Measurements from ENCODE around the gene ZCCHC24.

Gene ZCCHC24

GRCh38 chr10:79445161-79445976, at the start of gene ZCCHC24:
Gene ZCCHC24, minus strand, starts transcription at chr10:79445624. Its CDS starts 184 bp downstream, at chr10:79445440.
- DNase-seq, result peak; percentile 99

GRCh38 chr10:79493806-79494205, 48.4 kb upstream of the ZCCHC24 start:
- no peak for DNase-seq

DNA sequence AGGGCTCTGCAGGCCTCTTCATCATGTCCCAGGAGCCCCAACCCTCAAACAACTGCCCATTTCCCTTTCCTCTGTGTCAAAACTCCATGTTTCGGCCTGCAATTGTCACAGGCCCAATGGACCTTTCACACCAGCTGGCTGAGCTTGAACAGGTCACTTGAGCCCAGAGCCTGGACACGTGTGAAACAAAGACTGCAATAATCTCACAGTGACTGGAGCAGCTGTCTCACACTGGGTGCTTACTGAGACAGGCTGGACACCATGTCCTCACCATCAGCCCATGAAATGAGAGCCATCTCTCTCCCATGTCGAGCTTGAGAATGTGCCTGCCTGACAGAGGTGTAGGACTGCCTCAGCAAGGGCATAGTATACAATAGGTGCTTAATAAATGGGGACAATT, 47.4 kb upstream of the ZCCHC24 start:
- no peak for DNase-seq

DNA sequence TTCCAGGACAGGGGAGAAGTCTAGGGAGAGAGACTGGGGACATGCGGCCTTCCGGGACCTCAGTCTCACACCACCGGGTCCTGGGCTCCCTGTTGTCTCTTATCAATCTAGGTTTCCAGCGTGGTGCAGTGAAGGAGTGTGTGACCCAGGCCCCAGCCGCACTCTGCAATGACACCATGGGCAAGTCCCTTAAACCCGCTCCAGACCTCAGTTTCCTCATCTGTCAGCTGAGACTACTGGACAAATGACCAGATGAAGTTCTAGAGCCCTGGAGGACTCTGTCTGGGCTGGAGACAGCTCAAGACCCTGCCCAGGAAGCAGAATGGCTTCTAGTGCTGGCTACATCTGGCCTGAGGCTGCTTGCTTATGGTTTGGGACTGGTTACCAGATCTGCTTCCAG, 46.8 kb upstream of the ZCCHC24 start:
- no peak for DNase-seq

DNA sequence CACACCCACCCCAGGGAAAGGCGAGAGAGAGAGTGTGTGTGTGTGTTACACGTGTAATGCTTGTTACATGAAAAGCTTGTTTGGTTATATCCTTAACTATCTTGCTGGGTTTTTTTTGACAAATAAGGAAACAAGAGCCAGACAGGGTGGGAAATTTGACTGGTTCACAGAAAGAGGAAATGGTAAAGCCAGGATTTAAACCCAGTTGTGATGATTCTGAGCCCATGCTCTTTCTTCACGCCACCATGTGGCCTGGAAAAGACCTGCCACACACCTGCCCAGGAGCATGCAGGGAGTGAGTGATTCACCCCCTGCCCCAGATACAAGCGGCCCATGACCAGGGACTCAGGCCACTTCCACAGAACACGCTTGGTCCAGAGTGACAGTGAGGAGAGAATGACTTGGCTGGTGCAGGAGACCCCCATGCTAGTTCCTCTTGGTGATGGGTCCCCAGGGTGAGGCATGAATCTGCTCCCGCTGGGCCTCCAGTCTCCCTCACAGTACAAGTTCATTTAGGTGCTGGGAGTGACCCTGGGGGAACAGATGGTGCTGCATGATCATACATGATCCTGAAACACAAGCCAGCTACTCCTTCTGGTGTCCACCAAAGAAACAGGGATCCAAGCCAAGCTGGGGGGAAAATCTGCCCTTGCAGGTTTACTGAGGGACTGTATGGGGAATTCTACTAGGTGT, 45.9 kb upstream of the ZCCHC24 start:
- no peak for DNase-seq

DNA sequence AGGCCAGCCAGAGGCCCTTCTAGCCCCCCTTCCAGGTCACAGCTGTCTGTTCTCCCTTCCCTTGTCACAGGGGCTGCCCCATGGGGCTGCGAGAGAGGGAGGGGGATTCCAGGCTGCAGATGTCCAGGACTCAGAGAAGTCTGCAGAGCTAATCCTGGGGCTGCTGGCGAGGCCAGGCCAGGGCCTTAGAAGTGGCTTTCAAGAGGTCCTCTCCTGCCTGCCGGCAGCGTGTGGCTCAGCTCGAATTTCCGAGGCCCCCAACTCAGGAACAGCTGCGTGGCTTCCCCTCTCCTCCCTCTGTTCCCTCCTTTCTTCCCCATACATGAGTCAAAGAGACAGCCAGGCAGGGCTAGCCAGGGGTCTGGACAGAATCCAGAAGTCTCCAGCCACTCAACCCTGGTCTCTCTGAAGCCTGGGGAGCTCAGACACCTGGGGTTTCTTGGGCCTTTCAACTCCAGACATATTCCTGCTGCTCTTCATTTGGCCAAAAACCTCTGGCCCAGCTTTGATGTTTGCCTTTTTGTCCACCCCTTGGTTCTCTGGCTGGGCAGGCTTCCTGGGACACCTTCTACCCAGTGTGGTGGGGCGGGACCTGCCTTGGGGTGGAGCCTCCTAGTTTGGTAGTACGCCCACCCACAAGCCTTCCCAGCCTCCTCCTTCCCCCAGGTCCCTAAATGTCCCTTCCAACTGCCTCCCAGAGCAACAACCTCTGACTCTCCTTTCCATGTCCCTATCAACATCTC, 45.1 kb upstream of the ZCCHC24 start:
- DNase-seq, result peak; percentile 74

DNA sequence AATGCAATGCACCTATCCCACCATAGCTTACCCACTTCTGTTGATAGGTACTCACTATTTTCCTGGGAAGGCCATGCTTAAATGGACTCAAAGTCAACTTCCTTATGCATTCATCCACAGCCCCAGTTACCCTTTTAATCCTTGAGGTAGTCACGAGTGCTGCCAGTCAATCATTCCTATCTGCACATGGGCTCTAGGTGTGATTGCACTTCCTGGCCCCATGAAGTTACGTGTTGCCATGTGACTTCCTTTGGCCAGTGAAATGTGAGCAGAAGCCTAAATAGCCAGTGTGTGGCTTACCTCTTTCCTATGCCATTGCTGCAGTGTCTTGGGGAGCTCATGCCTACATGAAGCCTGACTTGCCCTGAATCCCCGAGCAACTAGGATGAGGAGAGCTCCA, 43.4 kb upstream of the ZCCHC24 start:
- DNase-seq, result no peak

DNA sequence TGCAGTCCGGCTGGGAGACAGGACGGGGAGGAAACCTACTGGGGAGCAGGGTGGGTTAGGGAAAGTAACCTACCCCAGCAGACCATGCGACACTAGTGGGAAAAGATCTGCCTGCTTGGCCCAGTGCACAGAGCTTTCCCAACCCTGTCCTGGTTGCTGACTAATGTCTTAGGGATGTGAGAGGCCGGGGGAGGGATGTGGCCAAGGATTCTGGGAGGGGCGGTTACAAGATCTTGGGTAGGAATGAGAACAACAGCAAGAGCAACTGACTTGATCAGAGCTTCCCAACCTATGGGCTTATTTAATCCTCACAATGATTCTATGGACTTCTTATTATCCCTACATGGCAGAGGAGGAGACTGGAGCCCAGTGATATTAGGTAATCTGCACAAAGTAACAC, 42.9 kb upstream of the ZCCHC24 start:
- peak; percentile 94 for DNase-seq

- DNase-seq, result peak; percentile 72
These were observed 42.1 kb upstream of the ZCCHC24 start for GRCh38 chr10:79487296-79488194.

- no peak for DNase-seq
These were observed 39.1 kb upstream of the ZCCHC24 start for GRCh38 chr10:79484476-79484875.

- peak; percentile 94 for DNase-seq
These were observed 38.5 kb upstream of the ZCCHC24 start for GRCh38 chr10:79483948-79484347.

GRCh38 chr10:79483299-79483698, 37.9 kb upstream of the ZCCHC24 start:
- DNase-seq, result no peak

DNA sequence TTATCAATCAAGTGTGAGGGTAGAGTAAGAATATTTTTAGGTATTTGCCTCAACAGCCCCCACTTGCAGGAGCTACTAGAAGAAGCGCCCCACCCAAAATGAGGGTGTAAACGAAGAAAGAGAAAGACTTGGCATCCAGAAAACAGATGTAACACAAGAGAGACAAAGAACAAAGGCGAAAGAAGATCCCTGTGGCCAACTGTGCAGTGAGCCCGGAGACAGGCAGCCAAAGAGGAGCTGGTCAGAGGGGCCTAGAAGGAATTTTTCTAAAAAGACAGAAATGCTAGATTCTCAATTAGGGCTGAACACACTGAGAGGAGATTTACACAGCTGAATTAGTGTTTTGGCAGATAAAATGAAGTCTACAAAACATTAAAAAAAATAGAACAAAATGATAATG, 37.3 kb upstream of the ZCCHC24 start:
- no peak for DNase-seq

GRCh38 chr10:79482304-79482703, 36.9 kb upstream of the ZCCHC24 start:
- peak; percentile 46 for DNase-seq

- DNase-seq, result no peak
These were observed 34.0 kb upstream of the ZCCHC24 start for GRCh38 chr10:79479283-79479909.

- no peak for DNase-seq
These were observed 32.0 kb upstream of the ZCCHC24 start for GRCh38 chr10:79477456-79477855.

- no peak for DNase-seq
These were observed 31.2 kb upstream of the ZCCHC24 start for GRCh38 chr10:79476645-79477044.

DNA sequence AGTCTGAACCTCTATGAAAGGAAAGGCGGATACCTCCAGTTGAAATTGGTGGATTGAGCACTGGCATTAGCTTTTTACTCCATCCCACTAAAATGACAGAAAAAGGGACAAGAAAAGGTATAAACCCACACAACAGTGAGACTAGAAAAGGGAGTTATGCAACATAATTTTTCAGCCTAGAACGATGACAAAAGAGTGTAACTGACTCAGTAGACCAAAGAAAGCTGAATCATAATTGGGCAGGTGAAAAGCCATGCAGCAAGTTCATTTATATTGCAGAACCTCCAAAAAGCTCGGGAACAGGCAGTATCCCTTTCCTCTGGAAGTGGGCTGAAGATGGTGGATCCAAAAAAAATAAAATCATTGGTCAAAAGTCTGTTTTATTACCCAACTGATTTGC, 30.5 kb upstream of the ZCCHC24 start:
- DNase-seq, result no peak

- no peak for DNase-seq
These were observed 29.8 kb upstream of the ZCCHC24 start for GRCh38 chr10:79475119-79475653.

- no peak for DNase-seq
These were observed 28.2 kb upstream of the ZCCHC24 start for GRCh38 chr10:79473496-79474095.

- DNase-seq, result no peak
These were observed 27.5 kb upstream of the ZCCHC24 start for GRCh38 chr10:79472951-79473350.
